HepG2 (cell line): ENCODE measurements around the gene OAF. TPM values are rescaled to one million over a fixed set of nuclear protein-coding genes. Genes with fewer than 3 reads are reported as not detected.

Source experiments
- BRD4 ChIP-seq: sonication (generic); formaldehyde crosslinking; IDR thresholded peaks from 2 replicates; pipeline ENCODE4 v1.4.0; 2020; ENCODE audit warnings: missing genetic modification reagents
- CBX1 ChIP-seq: IDR thresholded peaks from one replicate; pipeline ENCODE4 v1.6.1; 2016; ENCODE audit warnings: antibody characterized with exemption, low read depth
- GABPB1 ChIP-seq: IDR thresholded peaks from 2 replicates; pipeline ENCODE4 v1.6.1; 2016; ENCODE audit warnings: mild to moderate bottlenecking, missing genetic modification reagents, moderate library complexity, missing compliant biosample characterization
- KDM6A ChIP-seq: IDR thresholded peaks from 2 replicates; pipeline ENCODE4 v1.6.1; 2016; ENCODE audit warnings: low read depth
- MTA1 ChIP-seq: sonication (generic); formaldehyde crosslinking; IDR thresholded peaks from 2 replicates; pipeline ENCODE4 v1.4.0; 2020; ENCODE audit warnings: missing genetic modification reagents, mild to moderate bottlenecking, borderline replicate concordance
- PCBP2 ChIP-seq: fragments of 200-400 bp; formaldehyde crosslinking; optimal IDR thresholded peaks from 2 replicates; pipeline ENCODE3; 2018; ENCODE audit warnings: low read length, low read depth; ENCODE audit not compliant: poor library complexity, severe bottlenecking
- SRSF1 ChIP-seq: fragments of 200-400 bp; formaldehyde crosslinking; optimal IDR thresholded peaks from 2 replicates; pipeline ENCODE3; 2017; ENCODE audit warnings: mild to moderate bottlenecking, low read depth, low read length, moderate library complexity
- ZKSCAN8 ChIP-seq: IDR thresholded peaks from 2 replicates; pipeline ENCODE4 v1.6.1; 2016; ENCODE audit warnings: borderline replicate concordance, missing genetic modification reagents, missing compliant biosample characterization
- ZNF33B ChIP-seq: sonication (generic); formaldehyde crosslinking; IDR thresholded peaks from 2 replicates; pipeline ENCODE4 v1.5.1; 2020; ENCODE audit warnings: mild to moderate bottlenecking, missing genetic modification reagents
- ZNF367 ChIP-seq: sonication (generic); formaldehyde crosslinking; IDR thresholded peaks from 2 replicates; pipeline ENCODE4 v1.4.0; 2020; ENCODE audit warnings: missing genetic modification reagents, borderline replicate concordance
- ZNF598 ChIP-seq: sonication (generic); formaldehyde crosslinking; IDR thresholded peaks from 2 replicates; pipeline ENCODE4 v1.5.1; 2020; ENCODE audit warnings: mild to moderate bottlenecking, missing genetic modification reagents, borderline replicate concordance
- ZNF768 ChIP-seq: sonication (generic); formaldehyde crosslinking; IDR thresholded peaks from 2 replicates; pipeline ENCODE4 v1.4.0; 2020; ENCODE audit warnings: missing genetic modification reagents
- ZSCAN29 ChIP-seq: sonication (generic); formaldehyde crosslinking; conservative IDR thresholded peaks from 2 replicates; pipeline ENCODE4 v1.4.0; 2020; ENCODE audit warnings: mild to moderate bottlenecking, missing genetic modification reagents
- polyA plus RNA-seq, 8 experiments: library from polyadenylated mRNA; depleted of rRNA in 3 of 8; stranded (reverse) in 7 of 8; unstranded in 1 of 8; fragments of >200 nt; fragmentation: Illumina TruSeq in 4 of 8; extraction: Trizol in 4 of 8; gene quantifications; 2 replicates each; pipeline versions ENCODE4 v1.2.1 to v1.2.3, GENCODE V29; 2011 to 2016; ENCODE audit warnings: low read depth in 4 of 8, missing spikeins in 1 of 8, mixed read lengths in 1 of 8; ENCODE audit not compliant: insufficient read depth in 1 of 8
- total RNA-seq, 5 experiments: library from RNA; depleted of rRNA; stranded (reverse); fragments of >200 nt; fragmentation: Illumina TruSeq; extraction: Trizol; gene quantifications; 2 replicates each; pipeline ENCODE4 v1.2.3, GENCODE V29; 2016; ENCODE audit warnings: low read depth in 1 of 5
- TF ChIP-seq, protein P1 (sequence below): IDR thresholded peaks from 2 replicates; pipeline ENCODE4 v1.6.1; 2018; ENCODE audit warnings: missing genetic modification reagents, mild to moderate bottlenecking, missing compliant biosample characterization
- TF ChIP-seq, protein P2 (sequence below): IDR thresholded peaks from 2 replicates; pipeline ENCODE4 v1.6.1; 2016; ENCODE audit warnings: low read depth, control low read depth
- TF ChIP-seq, protein P3 (sequence below): sonication (generic); formaldehyde crosslinking; IDR thresholded peaks from 2 replicates; pipeline ENCODE4 v1.4.0; 2020; ENCODE audit warnings: missing genetic modification reagents, mild to moderate bottlenecking, borderline replicate concordance
- TF ChIP-seq, protein P4 (sequence below): sonication (generic); IDR thresholded peaks from 2 replicates; pipeline ENCODE4 v1.6.1; 2016; ENCODE audit warnings: low read depth, borderline replicate concordance
- TF ChIP-seq, protein P5 (sequence below): IDR thresholded peaks from 2 replicates; pipeline ENCODE4 v1.4.0; 2020; ENCODE audit warnings: mild to moderate bottlenecking, missing genetic modification reagents
- TF ChIP-seq, protein P6 (sequence below): IDR thresholded peaks from 2 replicates; pipeline ENCODE4 v1.6.1; 2016

Gene OAF
- total and polyA plus RNA-seq, 2 of the 13 experiments (the other 11 are each of a cell fraction or from before 2014, with no cell fraction given), result 63.7 to 94.6 TPM

DNA sequence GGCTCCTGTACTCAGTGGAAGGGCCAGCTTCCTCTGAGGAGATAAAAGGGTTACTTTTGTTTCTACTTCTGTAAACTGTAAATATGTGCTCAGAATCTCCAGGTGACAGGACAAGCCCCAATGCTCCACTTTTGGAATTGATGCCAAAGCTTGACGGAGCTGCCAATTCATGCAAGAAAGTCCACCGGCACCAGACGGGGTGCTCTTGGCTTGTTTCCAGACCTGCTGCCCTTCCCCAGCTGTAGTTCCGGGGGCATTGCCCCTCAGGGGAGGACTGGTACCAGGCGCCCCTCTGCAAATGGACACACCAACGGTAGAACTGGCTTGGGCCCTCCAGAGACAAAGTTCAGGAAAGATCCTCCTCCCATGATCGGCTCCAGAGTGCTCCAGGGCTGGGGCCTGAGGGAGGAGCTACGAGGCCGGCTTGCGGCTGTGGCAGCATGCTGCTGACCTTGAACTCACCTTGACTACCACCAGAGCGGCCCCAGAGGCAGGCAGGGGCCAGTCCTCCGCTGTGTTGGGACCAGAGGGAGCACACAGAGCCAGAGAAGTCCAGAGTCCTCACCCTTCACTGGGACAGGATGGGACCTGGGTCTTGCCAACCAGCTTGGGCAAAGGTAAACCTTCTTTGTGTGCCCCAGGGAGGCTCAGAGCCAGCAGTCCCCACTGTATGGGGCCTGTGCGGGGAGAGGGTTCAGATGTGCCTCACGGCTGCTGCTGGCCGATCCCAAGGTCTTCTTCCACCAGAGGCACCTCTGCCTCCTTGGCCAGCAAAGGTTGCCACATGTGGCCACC, 17.8 kb upstream of the OAF start (continued):
- TF ChIP-seq, protein P1, sequence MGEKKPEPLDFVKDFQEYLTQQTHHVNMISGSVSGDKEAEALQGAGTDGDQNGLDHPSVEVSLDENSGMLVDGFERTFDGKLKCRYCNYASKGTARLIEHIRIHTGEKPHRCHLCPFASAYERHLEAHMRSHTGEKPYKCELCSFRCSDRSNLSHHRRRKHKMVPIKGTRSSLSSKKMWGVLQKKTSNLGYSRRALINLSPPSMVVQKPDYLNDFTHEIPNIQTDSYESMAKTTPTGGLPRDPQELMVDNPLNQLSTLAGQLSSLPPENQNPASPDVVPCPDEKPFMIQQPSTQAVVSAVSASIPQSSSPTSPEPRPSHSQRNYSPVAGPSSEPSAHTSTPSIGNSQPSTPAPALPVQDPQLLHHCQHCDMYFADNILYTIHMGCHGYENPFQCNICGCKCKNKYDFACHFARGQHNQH, result peak; percentile 87; the same call in 1 of the 2 replicates
- 0 out of 2 replicates have a peak, but pooled peaks have one; percentile 61 for TF ChIP-seq ZNF33B (CRISPR knock-in tag)
- TF ChIP-seq ZSCAN29 (CRISPR knock-in tag), result peak; percentile 55; the same call in 1 of the 2 replicates
- peak; percentile 53 for TF ChIP-seq GABPB1 (CRISPR knock-in tag)
- TF ChIP-seq, protein P2, sequence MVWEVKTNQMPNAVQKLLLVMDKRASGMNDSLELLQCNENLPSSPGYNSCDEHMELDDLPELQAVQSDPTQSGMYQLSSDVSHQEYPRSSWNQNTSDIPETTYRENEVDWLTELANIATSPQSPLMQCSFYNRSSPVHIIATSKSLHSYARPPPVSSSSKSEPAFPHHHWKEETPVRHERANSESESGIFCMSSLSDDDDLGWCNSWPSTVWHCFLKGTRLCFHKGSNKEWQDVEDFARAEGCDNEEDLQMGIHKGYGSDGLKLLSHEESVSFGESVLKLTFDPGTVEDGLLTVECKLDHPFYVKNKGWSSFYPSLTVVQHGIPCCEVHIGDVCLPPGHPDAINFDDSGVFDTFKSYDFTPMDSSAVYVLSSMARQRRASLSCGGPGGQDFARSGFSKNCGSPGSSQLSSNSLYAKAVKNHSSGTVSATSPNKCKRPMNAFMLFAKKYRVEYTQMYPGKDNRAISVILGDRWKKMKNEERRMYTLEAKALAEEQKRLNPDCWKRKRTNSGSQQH, result 0 out of 2 replicates have a peak, but pooled peaks have one; percentile 65
- TF ChIP-seq PCBP2, result no peak
- TF ChIP-seq ZKSCAN8 (CRISPR knock-in tag), result no peak; the same call in 1 of the 2 replicates
- TF ChIP-seq ZNF768 (CRISPR knock-in tag), result peak; percentile 58; the same call in 1 of the 2 replicates
- TF ChIP-seq, protein P3, sequence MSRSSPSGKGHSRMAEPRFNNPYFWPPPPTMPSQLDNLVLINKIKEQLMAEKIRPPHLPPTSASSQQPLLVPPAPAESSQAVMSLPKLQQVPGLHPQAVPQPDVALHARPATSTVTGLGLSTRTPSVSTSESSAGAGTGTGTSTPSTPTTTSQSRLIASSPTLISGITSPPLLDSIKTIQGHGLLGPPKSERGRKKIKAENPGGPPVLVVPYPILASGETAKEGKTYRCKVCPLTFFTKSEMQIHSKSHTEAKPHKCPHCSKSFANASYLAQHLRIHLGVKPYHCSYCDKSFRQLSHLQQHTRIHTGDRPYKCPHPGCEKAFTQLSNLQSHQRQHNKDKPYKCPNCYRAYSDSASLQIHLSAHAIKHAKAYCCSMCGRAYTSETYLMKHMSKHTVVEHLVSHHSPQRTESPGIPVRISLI, result 0 out of 2 replicates have a peak, but pooled peaks have one; percentile 42
- TF ChIP-seq, protein P4, sequence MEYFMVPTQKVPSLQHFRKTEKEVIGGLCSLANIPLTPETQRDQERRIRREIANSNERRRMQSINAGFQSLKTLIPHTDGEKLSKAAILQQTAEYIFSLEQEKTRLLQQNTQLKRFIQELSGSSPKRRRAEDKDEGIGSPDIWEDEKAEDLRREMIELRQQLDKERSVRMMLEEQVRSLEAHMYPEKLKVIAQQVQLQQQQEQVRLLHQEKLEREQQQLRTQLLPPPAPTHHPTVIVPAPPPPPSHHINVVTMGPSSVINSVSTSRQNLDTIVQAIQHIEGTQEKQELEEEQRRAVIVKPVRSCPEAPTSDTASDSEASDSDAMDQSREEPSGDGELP, result peak; percentile 57; the same call in 1 of the 2 replicates
- peak; percentile 95; the same call in 1 of the 2 replicates for TF ChIP-seq MTA1 (CRISPR knock-in tag)
- peak; percentile 85 for TF ChIP-seq BRD4
- no peak for TF ChIP-seq ZNF367 (CRISPR knock-in tag)
- TF ChIP-seq SRSF1, result peak; percentile 39
- peak; percentile 12 for TF ChIP-seq CBX1
- peak; percentile 37; the same call in 1 of the 2 replicates for TF ChIP-seq ZNF598 (CRISPR knock-in tag)
- TF ChIP-seq KDM6A (CRISPR knock-in tag), result peak; percentile 78
- TF ChIP-seq, protein P5, sequence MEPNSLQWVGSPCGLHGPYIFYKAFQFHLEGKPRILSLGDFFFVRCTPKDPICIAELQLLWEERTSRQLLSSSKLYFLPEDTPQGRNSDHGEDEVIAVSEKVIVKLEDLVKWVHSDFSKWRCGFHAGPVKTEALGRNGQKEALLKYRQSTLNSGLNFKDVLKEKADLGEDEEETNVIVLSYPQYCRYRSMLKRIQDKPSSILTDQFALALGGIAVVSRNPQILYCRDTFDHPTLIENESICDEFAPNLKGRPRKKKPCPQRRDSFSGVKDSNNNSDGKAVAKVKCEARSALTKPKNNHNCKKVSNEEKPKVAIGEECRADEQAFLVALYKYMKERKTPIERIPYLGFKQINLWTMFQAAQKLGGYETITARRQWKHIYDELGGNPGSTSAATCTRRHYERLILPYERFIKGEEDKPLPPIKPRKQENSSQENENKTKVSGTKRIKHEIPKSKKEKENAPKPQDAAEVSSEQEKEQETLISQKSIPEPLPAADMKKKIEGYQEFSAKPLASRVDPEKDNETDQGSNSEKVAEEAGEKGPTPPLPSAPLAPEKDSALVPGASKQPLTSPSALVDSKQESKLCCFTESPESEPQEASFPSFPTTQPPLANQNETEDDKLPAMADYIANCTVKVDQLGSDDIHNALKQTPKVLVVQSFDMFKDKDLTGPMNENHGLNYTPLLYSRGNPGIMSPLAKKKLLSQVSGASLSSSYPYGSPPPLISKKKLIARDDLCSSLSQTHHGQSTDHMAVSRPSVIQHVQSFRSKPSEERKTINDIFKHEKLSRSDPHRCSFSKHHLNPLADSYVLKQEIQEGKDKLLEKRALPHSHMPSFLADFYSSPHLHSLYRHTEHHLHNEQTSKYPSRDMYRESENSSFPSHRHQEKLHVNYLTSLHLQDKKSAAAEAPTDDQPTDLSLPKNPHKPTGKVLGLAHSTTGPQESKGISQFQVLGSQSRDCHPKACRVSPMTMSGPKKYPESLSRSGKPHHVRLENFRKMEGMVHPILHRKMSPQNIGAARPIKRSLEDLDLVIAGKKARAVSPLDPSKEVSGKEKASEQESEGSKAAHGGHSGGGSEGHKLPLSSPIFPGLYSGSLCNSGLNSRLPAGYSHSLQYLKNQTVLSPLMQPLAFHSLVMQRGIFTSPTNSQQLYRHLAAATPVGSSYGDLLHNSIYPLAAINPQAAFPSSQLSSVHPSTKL (CRISPR knock-in tag), result peak; percentile 81
- TF ChIP-seq, protein P6, sequence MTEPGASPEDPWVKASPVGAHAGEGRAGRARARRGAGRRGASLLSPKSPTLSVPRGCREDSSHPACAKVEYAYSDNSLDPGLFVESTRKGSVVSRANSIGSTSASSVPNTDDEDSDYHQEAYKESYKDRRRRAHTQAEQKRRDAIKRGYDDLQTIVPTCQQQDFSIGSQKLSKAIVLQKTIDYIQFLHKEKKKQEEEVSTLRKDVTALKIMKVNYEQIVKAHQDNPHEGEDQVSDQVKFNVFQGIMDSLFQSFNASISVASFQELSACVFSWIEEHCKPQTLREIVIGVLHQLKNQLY, result no peak
